Stomach (tissue), 4 donors: ENCODE data around the gene CDCA4.

Experiments used
- CTCF ChIP-seq, 7 experiments: fragments of 450-650 bp in 4 of 7; fragments of 200-600 bp in 3 of 7; sonication (generic) in 3 of 7; IDR thresholded peaks; one replicate each; pipeline ENCODE4 v1.5.1; 2016 to 2019; ENCODE audit warnings: antibody characterized with exemption in 7 of 7, control low read depth in 2 of 7, mild to moderate bottlenecking in 1 of 7
- EP300 ChIP-seq: sonication (generic); formaldehyde crosslinking; IDR thresholded peaks from one replicate; pipeline ENCODE4 v1.6.1; 2017; ENCODE audit warnings: antibody characterized with exemption
- POLR2A ChIP-seq, 4 donors: fragments of 450-650 bp; IDR thresholded peaks; one replicate each; pipeline ENCODE4 v1.6.1; 2016; ENCODE audit warnings: antibody characterized with exemption in 4 of 4, control low read depth in 2 of 4, mild to moderate bottlenecking in 1 of 4, moderate library complexity in 1 of 4
- POLR2AphosphoS5 ChIP-seq, 3 donors: sonication (generic); formaldehyde crosslinking; IDR thresholded peaks; one replicate each; pipeline ENCODE4 v1.6.1; 2016; ENCODE audit warnings: antibody characterized with exemption in 3 of 3

- TF ChIP-seq POLR2A (IDR thresholded peaks at IDR 0.05): no peak
- TF ChIP-seq CTCF (IDR thresholded peaks at IDR 0.05): no peak
- TF ChIP-seq POLR2AphosphoS5 (IDR thresholded peaks at IDR 0.05): no peak
- no peak for TF ChIP-seq EP300
These were observed 21.9 kb upstream of the CDCA4 start for GRCh38 chr14:105042813-105043212.
